Adipocyte (in vitro differentiated cells): ENCODE data around the gene ARRB1.

ENCODE experiments used
- DNase-seq: peaks from one replicate; pipeline ENCODE4 v3.0.0-alpha.2; 2015; ENCODE audit warnings: low read depth
- H3K27me3 ChIP-seq: replicated peaks from 2 replicates; pipeline ENCODE4 v1.7.0; 2013; ENCODE audit warnings: mild to moderate bottlenecking, low read length, moderate library complexity; ENCODE audit not compliant: control insufficient read depth, insufficient read depth
- H3K36me3 ChIP-seq: 2 replicates; pipeline ENCODE4 v1.7.0; 2013; ENCODE audit warnings: low read length, mild to moderate bottlenecking, moderate library complexity; ENCODE audit not compliant: control insufficient read depth, insufficient read depth, severe bottlenecking
- H3K4me1 ChIP-seq: 2 replicates; pipeline ENCODE4 v1.7.0; 2013; ENCODE audit warnings: mild to moderate bottlenecking, low read length, moderate library complexity; ENCODE audit not compliant: control insufficient read depth, insufficient read depth
- H3K4me3 ChIP-seq: 2 replicates; pipeline ENCODE4 v1.7.0; 2013; ENCODE audit warnings: mild to moderate bottlenecking, low read length, moderate library complexity
- H3K9ac ChIP-seq: 2 replicates; pipeline ENCODE4 v1.7.0; 2013; ENCODE audit warnings: mild to moderate bottlenecking, low read length, moderate library complexity
- H3K9me3 ChIP-seq: 2 replicates; pipeline ENCODE4 v1.7.0; 2013; ENCODE audit warnings: mild to moderate bottlenecking, low read length, moderate library complexity; ENCODE audit not compliant: control insufficient read depth

ARRB1 gene

DNA sequence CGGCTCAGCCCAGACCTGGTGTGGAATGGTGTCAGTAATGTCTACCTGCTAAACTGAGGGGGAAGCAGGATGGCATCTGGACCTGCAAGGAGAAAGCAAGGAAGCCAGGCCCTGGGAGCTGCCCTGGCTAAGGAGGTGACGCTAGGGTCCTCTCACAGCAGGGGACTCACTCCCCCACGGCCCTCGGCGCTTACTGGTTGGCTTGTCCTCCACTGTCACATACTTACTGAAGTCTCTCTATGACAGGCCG is 62.0 kb downstream of the ARRB1 start:
- Histone ChIP-seq H3K36me3 (peaks cover 7% of the 10 kb centered on the region), H3K4me1 (peaks cover 17% of the 10 kb centered on the region), H3K9me3 (no peaks in the 10 kb centered on the region), H3K27me3 (no peaks in the 10 kb centered on the region), H3K4me3 (no peak overlapping the region), H3K9ac (no peak overlapping the region)
- no peak for DNase-seq

DNA sequence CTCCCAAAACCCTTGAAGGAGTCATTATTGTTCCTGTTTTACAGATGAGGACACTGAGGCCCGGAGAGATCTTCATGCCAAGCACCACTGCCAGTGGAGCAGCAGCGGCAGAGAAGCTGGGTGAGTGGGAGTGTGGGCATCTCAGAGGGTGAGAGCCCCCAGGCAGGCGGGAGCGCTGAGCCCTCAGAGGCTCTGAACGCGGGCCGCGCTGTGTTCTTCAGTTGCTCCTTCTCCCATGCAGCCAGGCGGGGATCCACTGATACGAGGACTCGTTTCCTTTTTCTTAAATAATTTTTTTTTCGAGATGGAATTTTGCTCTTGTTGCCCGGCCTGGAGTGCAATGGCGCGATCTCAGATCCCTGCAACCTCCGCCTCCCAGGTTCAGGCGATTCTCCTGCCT is 63.9 kb downstream of the ARRB1 start:
- Histone ChIP-seq H3K9ac (no peak overlapping the region), H3K36me3 (peaks cover 10% of the 10 kb centered on the region), H3K9me3 (no peaks in the 10 kb centered on the region), H3K27me3 (no peaks in the 10 kb centered on the region), H3K4me3 (no peak overlapping the region), H3K4me1 (peaks cover 17% of the 10 kb centered on the region)
- no peak for DNase-seq

DNA sequence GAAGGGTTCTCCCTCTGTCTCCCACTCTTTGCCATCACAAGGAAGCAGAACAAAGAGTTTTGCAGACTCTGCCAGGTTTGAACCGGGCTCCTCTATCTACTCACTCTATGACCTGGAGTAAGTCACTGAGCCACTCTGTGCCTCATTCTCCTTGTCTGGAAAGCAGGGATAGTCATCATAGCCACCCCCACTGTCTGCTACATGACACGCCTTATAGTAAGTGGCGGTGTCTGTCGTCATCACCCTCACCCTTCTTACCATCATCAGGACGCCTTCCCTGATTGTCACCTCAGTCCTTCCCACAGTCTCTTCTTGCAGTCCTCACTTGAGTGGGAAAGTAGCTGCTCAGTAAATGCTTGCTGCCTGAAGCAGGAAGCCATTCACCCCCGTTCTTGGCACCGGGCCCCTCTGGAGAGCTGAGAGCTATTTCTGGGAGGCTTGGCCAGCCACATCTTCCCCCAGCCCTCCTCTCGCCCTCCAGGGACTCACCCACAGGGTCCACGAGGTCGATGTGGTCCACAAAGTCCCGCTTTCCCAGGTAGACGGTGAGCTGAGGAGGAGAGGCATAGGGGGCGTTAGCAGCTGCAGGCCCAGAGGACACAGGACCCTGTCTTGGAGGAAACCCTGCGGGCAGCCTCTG is 64.5 kb downstream of the ARRB1 start:
- peaks cover 17% of the 10 kb centered on the region for H3K4me1 ChIP-seq
- no peak overlapping the region for H3K4me3 ChIP-seq
- no peak overlapping the region for H3K9ac ChIP-seq
- H3K27me3 ChIP-seq = no peaks in the 10 kb centered on the region
- H3K36me3 ChIP-seq = peaks cover 16% of the 10 kb centered on the region
- H3K9me3 ChIP-seq = no peaks in the 10 kb centered on the region
- DNase-seq = no peak

DNA sequence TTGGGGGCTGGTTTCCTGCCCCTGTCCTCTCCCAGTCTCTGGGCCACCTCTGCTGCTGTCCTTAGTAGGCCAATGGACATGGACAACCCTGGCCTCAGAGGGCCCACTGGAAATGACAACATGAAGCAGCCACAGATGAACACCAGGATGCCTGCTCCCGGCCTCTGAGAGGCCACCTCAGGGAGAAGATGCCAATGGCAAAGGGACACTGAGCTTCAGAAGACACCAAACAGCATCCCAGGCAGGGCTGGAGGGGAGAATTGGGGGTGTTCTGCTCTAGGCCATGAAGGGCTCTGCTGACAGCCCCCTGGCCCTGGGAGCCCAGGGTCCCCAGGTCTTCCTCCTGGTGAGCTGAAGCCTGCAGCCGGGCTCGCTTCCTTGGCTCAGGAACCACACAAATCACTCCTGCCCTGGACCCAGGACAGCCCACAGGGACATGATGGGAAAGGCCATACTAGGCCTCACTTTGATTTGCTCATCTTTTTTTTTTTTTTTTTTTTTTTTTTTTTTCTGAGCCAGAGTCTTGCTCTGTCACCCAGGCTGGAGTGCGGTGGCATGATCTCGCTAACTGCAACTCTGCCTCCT is 65.6 kb downstream of the ARRB1 start:
- no peaks in the 10 kb centered on the region for H3K27me3 ChIP-seq
- H3K4me3 ChIP-seq = no peak overlapping the region
- H3K9ac ChIP-seq = no peak overlapping the region
- peaks cover 27% of the 10 kb centered on the region for H3K36me3 ChIP-seq
- no peaks in the 10 kb centered on the region for H3K9me3 ChIP-seq
- H3K4me1 ChIP-seq = peaks cover 17% of the 10 kb centered on the region
- DNase-seq = no peak

DNA sequence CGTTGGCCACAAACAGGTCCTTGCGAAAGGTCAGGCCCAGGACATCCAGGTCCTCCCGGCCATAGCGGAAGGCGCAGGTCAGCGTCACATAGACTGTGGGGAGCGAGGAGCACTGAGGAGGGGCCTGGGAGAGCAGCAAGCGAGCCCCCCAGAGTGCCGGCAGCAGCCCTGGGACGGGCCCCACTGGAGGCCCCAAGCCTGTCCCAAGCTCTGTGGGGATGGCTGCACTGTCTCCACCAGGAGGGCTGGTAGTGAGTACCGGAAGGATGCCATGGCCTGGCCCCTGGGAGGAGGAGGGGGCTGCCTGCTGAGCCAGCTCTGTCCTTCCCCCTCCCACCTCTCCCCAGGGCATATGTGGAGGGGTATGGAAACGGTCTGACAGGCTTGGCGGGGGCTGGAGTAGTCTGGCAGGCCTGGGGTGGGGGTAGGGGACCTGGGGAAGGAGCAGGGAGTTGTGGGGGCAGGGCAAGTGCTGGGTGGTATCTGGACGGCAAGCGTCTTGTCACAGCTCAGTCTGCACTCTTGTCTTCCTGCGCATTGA is 68.0 kb downstream of the ARRB1 start:
- DNase-seq = no peak
- H3K4me3 ChIP-seq = no peak overlapping the region
- peaks cover 9% of the 10 kb centered on the region for H3K4me1 ChIP-seq
- no peaks in the 10 kb centered on the region for H3K9me3 ChIP-seq
- no peak overlapping the region for H3K9ac ChIP-seq
- no peaks in the 10 kb centered on the region for H3K27me3 ChIP-seq
- H3K36me3 ChIP-seq = peaks cover 39% of the 10 kb centered on the region

DNA sequence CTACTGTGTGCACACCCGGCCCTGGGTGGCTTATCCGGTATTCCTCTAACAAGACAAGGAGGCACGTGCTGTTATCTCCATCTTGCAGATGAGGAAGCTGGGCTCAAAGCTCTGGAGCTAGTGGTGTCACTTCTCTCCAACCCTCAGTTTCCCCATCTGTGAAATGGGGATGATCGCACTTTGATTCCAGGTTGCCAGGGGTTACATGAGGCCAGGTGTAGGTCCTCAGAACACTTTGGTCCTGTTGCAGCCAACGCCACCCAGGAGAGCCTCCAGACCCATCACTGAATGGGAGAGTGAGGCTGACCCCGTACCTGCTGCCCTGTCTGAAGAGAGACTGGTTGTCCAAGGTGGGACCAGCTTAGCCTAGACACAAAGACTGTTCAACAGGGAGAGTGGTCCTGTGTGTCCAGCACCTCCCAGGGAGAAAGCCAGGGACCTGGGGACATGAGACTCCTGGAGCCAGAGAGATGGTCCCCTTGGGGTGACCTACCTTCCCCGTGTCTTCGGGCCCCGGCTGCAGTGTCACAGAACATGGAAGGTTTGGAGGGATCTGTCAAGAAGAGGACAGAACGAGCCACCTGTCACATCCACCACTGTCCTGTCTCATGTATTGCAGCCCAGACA is 69.9 kb downstream of the ARRB1 start:
- Histone ChIP-seq H3K4me1 (peaks cover 3% of the 10 kb centered on the region), H3K27me3 (no peaks in the 10 kb centered on the region), H3K4me3 (no peak overlapping the region), H3K36me3 (peaks cover 56% of the 10 kb centered on the region), H3K9me3 (no peaks in the 10 kb centered on the region), H3K9ac (no peak overlapping the region)
- no peak for DNase-seq

DNA sequence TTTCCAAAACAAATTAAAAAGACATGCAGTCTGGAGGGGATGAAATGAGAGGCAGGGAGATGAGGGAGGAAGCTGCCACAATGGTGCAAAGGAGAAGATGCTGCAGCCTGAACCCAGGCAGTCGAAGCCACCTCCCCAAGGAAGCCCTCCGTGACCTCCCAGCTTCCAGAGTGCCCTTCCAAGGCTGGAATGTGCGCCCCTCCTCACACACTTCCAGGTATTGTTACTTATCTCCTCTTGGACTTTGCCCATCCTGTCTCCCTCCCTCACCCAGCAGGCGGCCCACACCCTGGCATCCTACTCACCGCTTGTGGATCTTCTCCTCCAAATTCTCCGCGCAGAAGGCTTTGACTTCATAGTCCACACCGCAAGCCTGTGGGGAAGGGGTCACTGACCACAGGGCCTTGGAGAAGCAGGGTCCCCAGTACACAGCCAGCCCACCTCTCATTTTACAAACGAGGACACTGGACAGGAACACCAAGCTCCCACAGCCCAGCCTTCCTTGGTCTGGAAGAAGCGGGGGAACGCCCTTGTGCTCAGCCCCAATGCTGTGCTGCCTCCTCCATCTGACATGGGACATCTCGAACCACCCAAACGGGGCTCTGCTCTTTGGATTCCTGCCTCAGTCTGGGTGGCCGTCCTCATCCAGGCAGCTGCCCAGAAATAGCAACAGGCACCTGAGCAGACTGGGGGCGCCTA is 70.5 kb downstream of the ARRB1 start:
- no peaks in the 10 kb centered on the region for H3K4me1 ChIP-seq
- H3K27me3 ChIP-seq = no peaks in the 10 kb centered on the region
- no peak overlapping the region for H3K9ac ChIP-seq
- no peak overlapping the region for H3K4me3 ChIP-seq
- H3K9me3 ChIP-seq = no peaks in the 10 kb centered on the region
- peaks cover 61% of the 10 kb centered on the region for H3K36me3 ChIP-seq
- no peak for DNase-seq

DNA sequence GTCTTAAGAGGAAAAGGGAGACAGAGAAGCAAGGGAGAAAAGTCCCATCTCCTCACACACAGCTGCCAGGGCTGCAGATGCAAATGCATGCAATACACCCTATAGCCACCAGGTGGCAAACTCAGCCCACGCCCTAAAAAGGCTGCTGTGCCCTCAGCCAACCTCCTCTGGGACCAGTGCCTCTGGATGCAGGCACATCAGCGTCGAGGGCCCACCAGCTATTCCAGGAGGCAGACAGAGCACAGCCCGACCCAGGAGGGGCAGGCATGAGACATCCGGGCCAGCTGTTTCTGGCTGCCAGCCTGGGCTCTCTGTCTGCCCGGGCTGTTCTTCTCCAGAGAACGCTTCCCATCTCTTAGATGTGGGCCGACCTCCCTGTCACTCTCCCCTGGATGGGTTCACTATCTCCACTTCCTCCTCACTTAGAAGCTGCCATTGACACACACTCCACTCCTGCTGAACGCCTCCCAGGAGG is 71.2 kb downstream of the ARRB1 start:
- no peaks in the 10 kb centered on the region for H3K9me3 ChIP-seq
- DNase-seq = peak; percentile 86
- H3K9ac ChIP-seq = no peak overlapping the region
- H3K27me3 ChIP-seq = no peaks in the 10 kb centered on the region
- H3K4me3 ChIP-seq = no peak overlapping the region
- peaks cover 65% of the 10 kb centered on the region for H3K36me3 ChIP-seq
- no peaks in the 10 kb centered on the region for H3K4me1 ChIP-seq

DNA sequence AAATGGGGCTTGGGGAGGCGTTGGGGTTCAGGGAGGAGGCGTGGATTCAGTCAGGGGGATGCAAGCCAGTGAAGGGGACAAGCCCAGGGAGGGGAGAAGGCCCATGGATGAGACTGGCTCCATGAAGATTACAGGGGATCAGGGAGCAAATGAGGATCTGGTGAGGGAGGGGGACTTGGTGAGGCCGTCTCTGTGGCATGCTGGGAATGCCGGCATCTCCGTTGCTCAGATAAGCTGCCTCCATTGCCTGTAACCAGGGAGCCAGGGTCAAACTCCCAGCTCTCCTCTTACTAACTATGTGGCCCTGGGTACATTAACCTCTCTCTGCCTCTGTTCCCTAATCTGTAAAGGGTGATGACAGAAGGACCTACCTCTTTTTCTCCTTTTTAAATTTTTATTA is 72.2 kb downstream of the ARRB1 start:
- Histone ChIP-seq H3K36me3 (peaks cover 62% of the 10 kb centered on the region), H3K4me1 (no peaks in the 10 kb centered on the region), H3K9ac (no peak overlapping the region), H3K27me3 (no peaks in the 10 kb centered on the region), H3K9me3 (no peaks in the 10 kb centered on the region), H3K4me3 (no peak overlapping the region)
- peak; percentile 6 for DNase-seq

DNA sequence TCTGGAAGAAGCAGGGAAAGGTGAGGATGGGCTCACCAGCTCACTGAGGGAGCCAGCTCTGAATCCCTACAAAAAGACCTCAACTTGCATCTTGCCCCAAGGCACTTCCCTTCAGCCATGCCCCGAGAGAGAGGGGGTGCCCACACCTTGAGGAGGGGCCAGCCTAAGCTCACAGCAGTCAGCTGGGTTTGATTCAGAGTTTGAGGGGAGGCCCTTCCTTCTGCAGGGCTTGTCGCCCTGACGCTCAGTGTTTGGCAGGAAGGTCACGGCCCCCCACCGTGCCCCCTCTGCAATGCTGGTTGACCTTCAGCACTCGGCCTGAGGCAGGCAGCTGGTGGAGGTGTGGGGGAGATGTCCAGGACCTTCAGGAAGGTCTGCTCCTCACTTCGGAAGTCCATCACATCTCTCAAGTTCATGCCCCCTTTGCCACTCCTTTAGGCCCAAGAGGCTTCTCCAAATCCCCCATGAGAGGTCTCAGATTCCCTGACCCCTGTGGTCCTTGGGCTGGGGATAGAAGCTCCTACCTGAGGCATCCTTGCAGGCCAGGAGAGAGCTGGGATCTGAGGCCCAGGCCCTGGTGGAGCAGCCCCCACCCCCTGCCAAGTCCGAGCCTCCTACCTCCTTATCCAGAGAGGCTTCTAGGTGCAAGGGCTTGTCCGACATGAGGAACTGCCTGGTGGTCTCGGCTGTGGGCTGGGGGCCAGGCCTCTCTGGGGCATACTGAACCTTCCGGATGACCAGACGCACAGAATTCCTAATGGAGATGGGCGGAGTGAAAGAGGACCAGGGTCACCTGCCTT is 73.3 kb downstream of the ARRB1 start:
- Histone ChIP-seq H3K4me1 (no peaks in the 10 kb centered on the region), H3K4me3 (no peak overlapping the region), H3K36me3 (peaks cover 67% of the 10 kb centered on the region), H3K9me3 (no peaks in the 10 kb centered on the region), H3K9ac (no peak overlapping the region), H3K27me3 (no peaks in the 10 kb centered on the region)
- no peak for DNase-seq
